HG03378 (cell line): Measurements from ENCODE around the gene CABP1.
"Not testable (repeated sequence)": the region's sequence is repeated elsewhere in the genome, so short reads cannot be mapped to it uniquely, and the experiment has no call there.

ENCODE experiments used
- ATAC-seq: cut with Tn5 transposase; IDR thresholded peaks from one replicate; pipeline ENCODE4 v1.9.1; 2021; ENCODE audit warnings: mild to moderate bottlenecking, moderate library complexity; ENCODE audit not compliant: unreplicated experiment

The CABP1 gene

DNA sequence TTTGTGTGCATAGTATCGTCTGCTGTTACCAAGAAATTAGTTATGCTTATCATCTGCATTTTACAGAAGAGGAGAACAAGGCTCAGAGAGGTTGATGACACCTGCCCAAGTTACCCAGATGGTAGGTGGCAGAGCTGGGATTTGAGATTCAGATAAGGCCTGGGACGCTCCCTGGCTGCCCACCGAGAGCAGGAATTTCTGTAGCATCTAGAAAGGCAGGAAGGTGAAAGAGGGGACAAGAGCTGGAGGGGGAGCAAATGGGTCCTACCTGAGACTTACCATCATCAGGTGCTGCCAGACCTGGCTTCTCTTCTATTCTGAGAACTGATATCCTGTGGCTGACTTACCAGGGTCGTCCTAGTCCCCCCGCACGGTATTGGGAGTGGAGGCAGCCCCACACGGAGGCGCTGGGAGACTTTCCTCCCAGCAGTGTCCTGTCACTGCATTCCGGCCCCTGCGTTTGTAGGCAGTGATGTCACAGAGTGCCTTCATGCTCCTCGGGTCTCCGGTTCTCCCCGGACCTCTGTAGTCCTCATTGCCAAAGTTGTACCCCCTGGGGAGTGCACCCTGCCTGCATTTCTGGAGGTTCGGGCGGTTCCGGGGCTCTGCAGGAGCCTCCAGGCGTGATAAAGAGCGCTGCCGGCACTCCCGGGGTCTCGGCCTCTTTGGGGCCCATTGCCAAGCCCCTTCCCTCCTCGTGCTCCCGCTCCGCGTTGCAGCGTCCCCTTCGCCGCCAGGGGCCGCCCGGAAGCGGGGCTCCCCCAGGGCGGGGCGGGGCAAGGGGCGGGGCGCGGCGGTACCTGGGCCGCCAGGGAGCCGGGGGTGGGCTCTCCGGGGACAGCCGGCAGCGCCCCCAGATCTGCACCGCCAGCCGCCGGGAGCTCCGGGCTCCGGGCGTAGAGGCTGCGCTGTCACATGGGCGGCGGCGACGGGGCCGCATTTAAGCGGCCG is at the start of gene CABP1:
Gene CABP1 (plus strand): TSS at position 856 of the 951 bp plus-strand sequence. CDS start 60 bp downstream, at position 916.
- ATAC-seq, result no peak

DNA sequence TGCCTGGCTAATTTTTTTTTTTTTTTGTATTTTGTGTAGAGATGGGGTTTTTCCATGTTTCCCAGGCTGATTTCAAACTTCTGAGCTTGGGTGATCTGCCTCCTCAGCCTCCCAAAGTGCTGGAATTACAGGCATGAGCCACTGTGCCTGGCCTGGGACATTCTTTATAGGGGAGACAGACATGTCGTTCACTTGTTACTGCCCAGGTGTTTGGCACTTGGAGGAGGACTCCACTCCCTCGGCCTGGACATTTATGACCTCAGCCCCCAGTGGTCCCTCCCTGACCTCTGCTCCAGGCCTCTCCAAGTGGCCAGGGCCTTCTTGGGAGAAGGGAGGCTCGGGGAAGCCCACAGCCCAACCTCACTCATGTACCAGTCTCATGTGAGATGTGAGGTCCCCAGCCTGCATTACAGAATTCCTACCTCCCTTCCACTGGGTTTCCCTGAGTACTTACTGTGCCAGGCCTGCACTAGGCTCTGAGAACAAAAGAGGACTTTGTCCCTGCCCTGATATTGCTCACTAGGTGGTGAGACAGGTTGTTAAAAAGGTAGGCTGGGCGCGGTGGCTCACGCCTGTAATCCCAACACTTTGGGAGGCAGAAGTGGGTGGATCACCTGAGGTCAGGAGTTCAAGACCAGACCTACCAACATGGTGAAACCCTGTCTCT is 49.6 kb upstream of the CABP1 start:
- no peak for ATAC-seq

DNA sequence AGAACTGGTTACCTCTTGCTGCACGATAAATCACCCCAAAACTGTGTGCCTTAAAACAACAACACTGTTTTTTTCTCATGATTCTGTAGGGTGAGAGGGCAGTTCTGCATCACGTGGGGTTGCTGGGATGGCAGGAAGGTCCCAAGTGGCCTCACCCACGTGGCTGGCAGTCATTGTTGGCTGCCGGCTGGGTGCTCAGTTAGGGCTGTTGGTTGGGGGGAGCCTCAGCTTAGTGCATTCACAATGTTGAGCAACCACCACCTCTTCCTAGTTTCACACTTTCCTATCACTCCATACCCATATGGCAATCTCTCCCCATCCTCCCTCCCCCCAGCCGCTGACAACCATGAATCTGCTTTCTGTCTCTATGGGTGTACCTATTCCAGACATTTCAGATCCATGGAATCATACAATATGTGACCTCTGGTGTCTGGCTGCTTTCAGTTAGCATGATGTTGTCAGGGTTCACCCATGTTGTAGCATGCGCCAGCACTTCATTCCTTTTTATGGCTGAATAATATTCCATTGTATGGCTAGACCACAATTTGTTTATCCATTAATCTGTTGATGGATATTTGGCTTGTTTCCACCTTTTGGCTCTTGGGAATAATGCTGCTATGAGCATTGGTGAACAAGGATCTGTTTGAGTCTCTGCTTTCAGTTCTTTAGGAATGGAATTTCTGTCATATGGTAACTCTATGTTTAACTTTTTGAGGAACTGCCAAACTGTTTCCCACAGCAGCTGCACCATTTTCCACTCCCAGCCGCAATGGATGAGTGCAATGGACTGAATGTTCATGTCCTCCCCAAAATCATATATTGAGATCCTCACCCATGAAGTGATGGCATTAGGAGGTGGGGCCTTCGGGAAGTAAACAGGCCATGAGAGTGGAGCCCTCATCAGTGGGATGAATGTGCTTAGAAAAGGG is 48.0 kb upstream of the CABP1 start:
- no peak for ATAC-seq

DNA sequence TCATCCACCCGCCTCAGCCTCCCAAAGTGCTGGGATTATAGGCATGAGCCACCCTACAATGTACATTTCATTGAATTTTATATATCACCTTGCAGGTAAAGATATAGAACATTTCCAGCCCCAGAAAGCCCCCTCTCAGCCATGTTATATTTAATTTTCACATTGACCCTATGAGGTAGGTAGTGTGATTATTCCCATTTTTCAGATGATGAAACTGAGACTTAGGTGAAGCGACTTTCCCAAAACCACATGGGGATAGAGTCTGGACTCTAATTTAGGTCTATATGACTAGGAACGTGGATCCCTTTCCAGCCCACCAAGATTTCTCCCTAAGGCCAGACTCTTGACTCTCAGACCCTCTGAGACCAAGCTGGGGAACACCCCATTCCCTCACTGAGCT is 43.5 kb upstream of the CABP1 start:
- ATAC-seq, result no peak

DNA sequence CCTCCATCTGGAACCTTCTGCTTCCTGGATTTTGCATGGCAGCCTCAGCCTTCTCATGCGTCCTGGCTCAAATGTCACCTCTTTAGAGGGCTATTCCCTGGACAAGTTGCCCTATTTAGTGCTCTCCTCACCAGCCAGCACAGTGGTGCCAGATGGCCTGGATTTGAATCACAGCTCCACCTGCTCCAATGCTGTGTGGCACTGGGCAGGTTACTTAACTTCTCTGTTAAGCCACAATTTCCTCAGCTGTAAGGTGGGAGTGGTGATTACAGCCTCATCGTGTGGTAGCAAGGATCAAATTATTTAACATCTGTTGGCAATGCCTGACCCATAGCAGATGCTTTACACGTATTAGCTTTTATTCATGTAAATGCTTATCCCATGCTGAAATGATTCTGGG is 42.6 kb upstream of the CABP1 start:
- ATAC-seq, result no peak

DNA sequence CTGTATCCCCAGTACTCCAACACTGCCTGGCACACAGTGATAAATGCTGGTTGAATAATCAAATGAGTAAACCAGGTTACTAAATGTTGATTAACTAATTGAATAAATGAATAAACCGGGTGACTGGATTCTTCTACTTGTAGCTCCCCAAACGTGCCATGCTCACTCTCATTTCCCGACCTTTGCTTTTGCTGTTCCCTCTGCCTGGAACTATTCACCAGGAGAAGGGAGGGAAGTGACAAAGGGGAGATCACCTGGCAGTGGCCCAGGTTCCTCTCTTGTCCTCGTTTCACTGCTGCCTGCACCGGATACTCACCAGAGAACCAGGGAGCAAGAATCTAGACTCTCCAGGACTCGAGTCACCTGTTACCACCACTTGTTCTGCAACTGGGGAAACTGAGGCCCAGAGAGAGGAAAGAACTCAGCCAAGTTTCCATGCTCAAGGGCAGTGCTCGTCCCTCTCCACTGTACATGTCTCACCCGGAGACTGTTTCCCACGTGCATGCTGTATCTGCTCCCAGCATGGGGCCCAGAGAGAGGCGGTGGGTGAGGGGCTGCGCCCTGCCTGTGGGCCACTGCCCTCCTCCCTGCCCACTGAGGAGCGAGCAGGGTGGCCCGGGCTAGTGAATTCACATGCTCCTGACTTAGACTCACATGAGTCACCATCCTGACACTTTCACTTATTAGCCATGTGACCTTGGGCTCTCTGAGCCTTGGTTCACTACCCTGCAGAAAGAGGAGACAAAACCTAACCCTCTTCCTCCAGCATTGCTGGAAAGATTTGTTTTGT is 41.6 kb upstream of the CABP1 start:
- ATAC-seq, result no peak

DNA sequence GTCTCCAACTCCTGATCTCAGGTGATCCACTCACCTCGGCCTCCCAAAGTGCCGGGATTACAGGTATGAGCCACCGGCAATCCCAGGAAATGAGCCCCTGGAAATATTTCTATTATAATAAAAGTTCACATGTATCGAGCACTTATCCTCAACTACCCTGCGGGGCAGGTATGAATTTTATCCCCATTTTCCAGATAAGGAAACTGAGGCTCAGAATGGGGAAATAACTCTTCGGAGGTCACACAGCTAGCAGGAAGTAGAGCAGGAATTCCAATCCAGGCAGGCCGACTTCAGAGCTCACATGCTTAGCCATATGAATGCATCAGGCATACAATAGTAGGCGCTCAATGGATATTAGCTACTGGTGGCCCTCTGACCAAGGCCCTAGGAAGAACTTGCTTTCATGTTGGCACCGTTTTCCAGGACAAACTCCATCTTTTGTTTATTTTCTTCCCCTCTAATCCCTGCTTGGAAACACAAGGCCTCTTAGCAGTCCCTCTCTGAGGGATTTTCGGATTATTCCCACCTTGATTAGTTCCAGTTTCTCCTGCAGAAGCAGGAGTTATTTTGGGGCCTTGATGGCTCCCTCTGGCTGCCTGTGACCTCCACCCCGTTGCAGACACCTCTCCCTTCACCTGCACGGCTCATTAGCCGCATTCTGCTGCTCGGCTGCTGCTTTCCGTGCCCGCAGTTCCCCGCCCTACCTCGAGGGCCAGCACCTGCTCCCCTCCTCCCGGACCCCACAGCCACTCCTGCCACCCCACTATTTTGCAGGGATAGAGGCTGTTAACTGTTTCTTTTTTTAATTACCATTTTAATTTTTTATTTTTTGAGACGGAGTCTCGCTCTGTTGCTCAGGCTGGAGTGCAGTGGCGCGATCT is 40.5 kb upstream of the CABP1 start:
- ATAC-seq, result no peak

DNA sequence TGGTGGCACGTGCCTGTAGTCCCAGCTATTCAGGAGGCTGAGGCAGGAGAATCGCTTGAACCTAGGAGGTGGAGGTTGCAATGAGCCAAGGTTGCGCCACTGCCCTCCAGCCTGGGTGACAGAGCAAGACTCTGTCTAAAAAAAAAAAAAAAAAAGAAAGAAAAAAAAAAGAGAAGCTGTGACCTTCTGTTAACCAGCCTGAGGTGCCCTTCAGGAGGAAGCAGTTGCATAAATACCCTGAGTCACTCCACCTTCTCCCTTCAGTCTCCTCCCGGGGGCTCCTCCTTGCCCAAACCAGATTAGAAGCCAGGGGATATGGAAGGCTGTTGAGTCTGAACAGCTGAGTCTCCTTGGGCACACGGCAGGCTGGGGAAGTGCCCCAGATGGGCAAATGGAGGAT is 38.0 kb upstream of the CABP1 start:
- not testable (repeated sequence) for ATAC-seq

DNA sequence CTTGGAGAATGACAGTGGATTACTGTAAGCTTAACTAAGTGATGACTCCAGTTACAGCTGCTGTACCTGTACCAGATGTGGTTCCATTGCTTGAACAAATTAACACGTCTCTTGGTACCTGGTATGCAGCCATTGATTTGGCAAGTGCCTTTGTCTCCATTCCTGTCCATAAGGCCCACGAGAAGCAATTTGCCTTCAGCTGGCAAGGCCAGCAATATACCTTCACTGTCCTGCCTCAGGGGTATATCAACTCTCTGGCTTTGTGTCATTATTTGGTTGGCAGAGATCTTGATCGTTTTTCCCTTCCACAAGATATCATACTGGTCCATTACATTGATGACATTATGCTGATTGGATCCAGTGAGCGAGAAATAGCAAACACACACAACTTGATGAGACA is 29.9 kb upstream of the CABP1 start:
- no peak for ATAC-seq

DNA sequence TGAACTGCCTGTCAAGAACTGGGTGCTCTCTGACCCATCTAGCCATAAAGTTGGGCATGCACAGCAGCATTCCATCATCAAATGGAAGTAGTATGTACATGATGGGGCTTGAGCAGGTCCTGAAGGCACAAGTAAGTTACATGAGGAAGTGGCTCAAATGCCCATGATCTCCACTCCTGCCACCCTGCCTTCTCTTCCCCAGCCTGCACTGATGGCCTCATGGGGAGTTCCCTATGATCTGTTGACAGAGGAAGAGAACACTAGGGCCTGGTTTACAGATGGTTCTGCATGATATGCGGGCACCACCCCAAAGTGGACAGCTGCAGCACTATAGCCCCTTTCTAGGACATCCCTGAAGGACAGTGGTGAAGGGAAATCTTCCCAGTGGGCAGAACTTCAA is 28.9 kb upstream of the CABP1 start:
- ATAC-seq, result not testable (repeated sequence)

DNA sequence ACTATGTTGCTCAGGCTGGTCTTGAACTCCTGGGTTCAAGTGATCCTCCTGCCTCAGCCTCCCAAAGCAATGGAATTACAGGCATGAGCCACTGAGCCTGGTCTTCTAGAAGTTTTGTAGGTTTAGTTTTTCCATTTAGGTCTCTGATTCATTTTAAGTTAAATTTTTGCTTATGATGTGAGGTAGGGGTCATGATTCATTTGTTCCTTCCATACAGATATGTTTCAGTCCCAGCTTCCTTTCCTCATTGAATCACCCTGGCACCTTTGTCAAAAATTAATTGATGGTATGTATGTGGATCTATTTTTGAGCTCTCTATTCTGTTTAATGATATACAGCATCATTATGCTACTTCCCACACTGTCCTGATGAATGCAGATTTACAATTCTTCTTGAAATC is 25.6 kb upstream of the CABP1 start:
- ATAC-seq, result no peak

DNA sequence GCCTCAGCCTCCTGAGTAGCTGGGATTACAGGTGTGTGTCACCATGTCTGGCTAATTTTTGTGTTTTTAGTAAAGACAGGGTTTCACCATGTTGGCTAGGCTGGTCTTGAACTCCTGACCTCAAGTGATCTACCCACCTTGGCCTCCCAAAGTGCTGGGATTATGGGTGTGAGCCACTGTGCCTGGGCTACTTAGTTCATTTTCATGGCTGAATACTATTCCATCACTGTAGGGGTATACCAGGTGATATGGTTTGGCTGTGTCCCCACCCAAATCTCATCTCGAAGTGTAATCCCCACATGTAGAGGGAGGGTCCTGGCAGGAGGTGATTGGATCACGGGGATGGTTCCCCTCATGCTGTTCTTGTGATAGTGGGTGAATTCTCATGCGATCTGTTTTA is 23.2 kb upstream of the CABP1 start:
- not testable (repeated sequence) for ATAC-seq

DNA sequence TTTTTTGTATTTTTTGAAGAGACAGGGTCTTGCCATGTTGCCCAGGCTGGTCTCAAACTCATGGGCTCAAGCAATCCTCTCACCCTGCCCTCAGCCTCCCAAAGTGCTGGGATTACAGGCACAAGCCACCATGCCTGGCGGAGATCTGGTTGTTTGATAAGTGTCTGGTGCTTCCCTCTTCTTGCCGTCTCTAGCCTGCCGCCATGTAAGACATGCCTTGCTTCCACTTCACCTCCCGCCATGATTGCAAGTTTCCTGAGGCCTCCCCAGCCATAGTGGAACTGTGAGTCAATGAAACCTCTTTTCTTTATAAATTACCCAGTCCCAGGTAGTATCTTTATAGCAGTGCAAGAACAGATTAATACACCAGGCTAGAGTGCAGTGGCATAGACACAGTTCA is 22.7 kb upstream of the CABP1 start:
- ATAC-seq, result not testable (repeated sequence)

DNA sequence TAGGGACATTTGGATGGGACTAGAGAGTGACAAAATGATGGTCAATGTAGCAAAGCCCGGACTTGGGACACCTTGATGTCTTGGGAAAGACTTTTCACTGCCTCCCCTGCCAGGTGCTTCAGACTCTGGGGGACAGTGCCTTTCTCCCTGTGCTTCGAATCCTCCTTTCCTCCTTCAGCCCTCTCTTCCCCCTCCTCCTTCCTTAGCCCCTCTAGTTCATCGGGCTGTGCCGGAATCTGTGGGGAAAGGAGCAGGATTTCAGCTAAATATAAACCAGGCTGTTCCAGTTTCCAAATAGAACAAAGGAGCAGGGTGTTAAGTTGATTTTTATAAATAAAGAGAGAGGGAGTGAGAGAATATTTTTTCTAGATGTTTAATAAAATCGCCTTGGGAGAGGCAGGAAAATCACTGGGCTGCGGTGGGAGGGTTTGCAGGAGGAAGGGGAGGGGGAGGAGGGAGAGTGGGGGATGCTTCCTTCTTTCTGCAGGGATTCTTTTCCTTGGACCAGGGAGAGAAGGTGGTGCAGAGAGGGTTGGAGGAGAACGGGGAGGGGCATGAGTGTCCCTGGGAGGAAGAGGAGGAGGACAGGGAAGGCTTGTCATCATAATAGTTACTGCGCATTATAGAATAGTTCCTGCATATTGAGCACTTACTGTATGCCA is 21.3 kb upstream of the CABP1 start:
- ATAC-seq, result no peak

DNA sequence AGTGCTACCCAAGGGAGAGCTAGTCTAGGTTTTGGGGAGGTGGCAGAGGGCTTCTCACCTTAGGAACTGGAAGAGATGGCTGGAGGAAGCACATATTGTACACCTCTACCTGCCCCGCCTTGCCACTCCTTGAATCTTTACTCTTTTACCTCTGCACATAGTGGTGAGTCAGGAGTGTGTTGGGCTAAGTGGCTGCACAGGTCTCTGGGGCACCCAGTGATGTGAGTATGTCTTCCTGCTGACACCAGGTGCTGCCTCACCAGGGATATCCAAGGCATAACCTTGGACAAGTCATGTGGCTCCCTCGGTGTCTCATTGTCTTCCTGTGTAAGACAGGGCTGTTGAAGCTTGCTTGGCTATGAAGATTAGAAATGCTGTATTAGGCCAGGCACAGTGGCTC is 19.8 kb upstream of the CABP1 start:
- no peak for ATAC-seq

DNA sequence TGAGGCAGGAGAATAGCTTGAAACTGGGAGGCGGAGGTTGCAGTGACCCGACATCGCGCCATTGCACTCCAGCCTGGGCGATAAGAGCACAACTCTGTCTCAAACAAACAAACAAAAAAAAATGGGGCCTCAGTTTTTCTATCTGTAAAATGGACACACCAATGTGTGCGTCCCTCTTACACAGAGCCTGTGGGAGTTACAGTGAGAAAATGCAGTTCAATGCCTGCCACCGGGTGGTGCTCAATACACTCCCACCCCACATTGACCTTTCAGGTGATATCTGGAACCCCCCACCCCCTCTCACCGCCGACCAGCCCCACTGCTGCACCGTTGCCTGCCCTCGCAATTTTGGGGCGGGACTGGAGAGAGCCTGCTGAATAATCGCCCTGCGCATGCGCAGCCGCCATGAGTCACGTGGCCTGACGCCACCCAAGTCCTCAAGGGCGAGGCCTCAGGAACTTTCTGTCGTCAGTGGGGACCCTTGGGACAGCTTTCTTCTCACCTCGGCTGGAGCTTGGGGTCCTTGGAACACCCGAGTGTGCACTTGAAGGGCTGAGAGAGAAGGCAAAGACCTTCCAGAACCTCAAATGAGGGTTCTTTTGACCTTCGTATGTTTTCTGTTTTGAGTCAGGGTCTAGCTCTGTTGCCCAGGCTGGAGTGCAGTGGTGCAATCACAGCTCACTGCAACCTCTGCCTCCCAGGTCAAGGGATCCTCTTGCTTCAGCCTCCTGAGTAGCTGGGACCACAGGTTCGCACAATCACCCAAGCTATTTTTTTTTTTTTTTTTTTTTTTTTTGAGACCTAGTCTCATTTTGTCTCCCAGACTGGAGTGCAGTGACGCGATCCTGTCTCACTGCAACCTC is 14.6 kb upstream of the CABP1 start:
- ATAC-seq, result no peak

DNA sequence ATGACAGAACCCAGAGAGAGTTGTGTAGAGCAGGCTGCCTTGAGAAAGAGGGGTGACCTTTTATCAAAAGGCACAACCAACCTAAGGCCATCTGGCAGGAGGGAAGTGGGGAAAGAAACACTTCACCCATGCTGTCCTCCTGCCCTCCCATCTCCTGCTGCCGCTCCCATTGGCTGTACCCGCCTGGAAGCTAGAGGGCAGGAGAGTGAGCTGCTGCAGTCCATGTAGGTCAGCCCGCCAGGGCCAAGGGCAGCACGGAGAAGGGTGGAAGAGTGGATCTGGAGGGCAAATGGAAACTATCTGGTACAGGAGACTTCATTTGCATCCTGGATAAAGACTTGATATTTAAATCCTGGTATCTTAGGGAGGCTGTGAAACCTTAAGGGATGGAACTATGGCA is 11.5 kb upstream of the CABP1 start:
- no peak for ATAC-seq
